Ramos (cell line): Measurements from ENCODE around the gene METRNL.
"Not testable (repeated sequence)": the region's sequence is repeated elsewhere in the genome, so short reads cannot be mapped to it uniquely, and the experiment has no call there.

Source experiments
- in situ Hi-C: fragments of 300-500 bp; cut with MboI; formaldehyde crosslinking; loops from one replicate; pipeline ENCODE4 v1.14.3; 2022; ENCODE audit warnings: low sequenced_read_pairs; ENCODE audit not compliant: unreplicated experiment

Gene METRNL

DNA sequence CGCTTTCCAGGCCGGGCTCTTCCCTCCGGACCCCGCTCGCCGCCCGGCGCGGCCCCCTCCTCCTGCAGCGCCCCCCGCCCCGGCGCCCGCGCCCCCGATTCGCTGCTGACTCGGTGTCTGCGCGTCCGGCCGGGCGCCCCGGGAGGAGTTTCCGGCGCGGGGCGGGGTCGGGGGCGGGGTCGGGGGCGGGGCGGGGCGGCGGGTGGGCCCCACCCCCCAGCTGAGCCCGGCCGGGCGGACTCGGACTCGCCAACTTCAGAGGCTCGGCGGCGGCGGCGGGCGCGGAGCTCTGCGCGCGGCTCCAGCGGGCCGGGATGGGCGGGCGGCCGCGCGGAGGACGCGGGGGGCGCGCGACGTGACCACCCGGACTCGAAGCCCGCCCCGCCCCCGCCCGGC, at the start of gene METRNL:
TSS of gene METRNL (plus strand) at position 258 of the 396 bp plus-strand sequence. CDS start 207 bp downstream, outside the sequence.
- in situ Hi-C loops = no loop called here

DNA sequence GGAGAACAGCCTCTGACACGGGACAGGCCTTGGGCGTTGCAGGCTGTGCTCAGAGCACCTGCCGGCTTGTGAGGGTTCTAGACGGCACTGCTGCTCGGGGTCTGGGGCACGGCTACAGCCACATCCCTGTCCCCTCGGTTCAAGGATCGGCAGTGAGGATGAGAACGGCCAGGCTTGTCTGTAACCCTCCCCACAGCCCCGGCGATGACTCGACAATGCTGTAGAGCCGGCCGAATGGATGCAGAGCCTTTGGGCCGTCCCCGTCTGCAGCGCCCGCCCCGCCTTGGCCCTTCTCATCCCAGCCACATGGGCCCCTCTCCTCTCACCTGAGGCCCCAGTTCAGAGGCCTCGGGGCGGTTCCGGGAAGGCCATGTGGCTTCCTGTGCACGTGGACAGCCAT, 49.0 kb upstream of the METRNL start:
- in situ Hi-C loops = no loop called here

- in situ Hi-C loops = no loop called here
These were observed 48.0 kb upstream of the METRNL start for GRCh38 chr17:83031321-83031945.

GRCh38 chr17:83031946-83032451, 47.4 kb upstream of the METRNL start:
- in situ Hi-C loops = not testable (repeated sequence)

GRCh38 chr17:83032781-83033180, 46.6 kb upstream of the METRNL start:
- in situ Hi-C loops = no loop called here

DNA sequence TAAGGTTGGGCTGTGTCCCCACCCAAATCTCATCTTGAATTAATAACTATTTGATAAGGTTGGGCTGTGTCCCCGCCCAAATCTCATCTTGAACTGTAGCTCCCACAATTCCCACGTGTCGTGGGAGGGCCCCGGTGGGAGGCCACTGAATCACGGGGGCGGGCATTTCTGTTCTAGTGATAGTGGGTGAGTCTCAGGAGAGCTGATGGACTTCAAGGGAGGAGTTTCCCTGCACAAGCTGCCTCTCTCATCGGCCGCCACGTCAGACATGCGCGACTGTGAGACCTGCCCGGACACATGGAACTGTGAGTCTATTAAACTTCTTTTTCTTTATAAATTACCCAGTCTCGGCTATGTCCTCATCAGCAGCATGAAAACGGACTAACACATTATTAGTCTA, 44.9 kb upstream of the METRNL start:
- in situ Hi-C loops = no loop called here

DNA sequence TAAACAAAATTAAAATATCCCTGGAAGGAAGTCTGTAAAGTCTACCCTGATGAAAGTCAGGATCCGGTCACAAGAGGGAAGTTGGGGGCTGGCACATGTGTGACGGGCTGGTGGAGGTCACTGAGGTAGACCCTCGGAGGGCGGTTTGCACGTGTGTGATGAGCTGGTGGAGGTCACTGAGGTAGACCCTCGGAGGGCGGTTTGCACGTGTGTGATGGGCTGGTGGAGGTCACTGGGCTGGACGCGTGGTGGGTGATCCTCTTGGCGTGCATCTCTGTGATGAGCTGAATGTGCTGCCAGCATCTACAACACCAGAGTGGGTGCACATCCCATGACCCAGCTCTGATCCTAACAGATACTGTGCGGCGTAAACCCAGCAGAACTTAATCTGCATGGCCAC, 43.7 kb upstream of the METRNL start:
- in situ Hi-C loops = no loop called here

- in situ Hi-C loops = no loop called here
These were observed 43.2 kb upstream of the METRNL start for GRCh38 chr17:83036193-83036592.

- in situ Hi-C loops = no loop called here
These were observed 42.7 kb upstream of the METRNL start for GRCh38 chr17:83036666-83037065.

DNA sequence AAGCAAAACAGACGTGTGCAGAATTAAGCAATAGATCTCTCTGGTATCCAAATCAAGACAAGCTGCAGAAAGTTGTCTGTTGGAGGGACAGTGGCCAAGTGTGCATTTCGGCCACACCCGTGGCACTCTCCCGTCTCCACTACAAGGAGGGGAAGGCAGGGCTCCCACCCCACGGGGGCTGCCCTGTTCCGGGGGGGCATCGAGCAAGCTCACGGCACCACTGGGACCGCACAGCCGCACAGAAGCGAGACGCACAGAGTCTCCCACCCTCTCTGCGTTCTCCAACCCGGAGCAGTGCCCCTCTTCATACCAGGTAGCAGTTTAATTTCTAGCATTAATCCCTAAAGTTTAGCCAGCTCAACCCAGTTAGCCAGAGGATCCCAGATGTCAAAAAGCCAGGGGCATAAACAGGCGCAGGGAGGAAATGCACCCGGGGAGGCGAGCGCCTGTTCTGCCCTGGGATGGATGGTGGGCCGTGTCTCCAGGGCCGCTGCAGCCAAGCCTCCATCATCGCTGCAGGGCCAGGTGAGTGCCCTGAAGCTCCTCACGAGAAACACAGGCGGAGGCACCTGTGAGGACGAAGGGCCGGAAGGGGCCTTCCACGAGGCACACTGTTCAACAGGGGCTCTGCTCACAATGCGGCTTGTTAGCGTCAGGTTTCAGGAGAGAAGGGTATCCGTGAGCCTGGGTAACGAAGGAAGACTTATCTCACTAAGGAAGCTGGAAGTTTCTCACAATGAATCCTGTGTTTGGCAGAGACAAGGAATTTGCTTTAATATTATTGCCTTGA, 42.1 kb upstream of the METRNL start:
- in situ Hi-C loops = no loop called here

GRCh38 chr17:83037874-83038165, 41.6 kb upstream of the METRNL start:
- in situ Hi-C loops = no loop called here

DNA sequence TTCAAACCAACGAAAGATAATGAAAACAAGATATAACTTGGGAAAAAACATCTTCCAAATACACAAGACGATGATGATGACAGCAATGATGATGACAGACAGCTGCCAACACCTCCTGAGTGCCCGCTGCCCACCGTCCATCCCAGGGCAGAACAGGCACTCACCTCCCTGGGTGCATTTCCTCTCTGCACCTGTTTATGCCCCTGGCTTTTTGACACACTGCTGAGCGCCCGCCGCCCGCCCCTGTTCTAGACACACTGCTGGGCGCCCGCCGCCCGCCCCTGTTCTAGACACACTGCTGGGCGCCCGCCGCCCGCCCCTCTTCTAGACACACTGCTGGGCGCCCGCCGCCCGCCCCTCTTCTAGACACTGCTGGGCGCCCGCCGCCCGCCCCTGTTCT, 40.4 kb upstream of the METRNL start:
- in situ Hi-C loops = not testable (repeated sequence)

DNA sequence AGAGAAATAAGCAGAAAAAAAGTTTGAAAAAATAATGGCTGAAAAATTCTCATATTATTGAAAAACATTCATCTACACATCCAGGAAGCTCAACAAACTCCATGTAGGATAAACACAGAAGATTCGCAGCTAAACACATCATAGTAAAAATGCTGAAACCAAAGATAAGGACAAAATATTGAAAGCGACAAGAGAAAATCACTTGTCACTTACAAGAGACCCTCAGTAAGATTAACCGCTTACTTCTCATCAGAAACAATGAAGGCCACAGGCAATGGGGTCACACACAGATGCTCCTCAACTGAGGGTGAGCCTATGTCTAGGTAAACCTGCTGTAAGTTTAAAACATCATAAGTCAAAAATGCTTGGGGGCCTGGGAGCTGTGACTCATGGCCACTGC, 38.1 kb upstream of the METRNL start:
- in situ Hi-C loops = no loop called here

- in situ Hi-C loops = no loop called here
These were observed 36.8 kb upstream of the METRNL start for GRCh38 chr17:83042522-83043158.

DNA sequence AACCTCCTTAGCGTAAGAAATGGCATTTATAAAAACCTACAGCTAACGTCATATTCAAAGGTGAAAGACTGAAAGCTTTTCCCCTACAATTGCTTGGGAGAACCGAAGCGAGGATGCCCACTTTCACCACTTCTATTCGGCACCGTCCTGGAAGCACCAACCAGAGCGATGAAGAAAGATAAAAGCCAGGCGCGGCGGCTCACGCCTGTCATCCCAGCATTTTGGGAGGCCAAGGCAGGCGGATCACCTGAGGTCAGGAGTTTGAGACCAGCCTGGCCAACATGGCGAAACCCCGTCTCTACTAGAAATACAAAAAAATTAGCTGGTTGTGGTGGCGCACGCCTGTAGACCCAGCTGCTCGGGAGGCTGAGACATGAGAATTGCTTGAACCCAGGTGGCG, 34.9 kb upstream of the METRNL start:
- in situ Hi-C loops = not testable (repeated sequence)

- in situ Hi-C loops = no loop called here
These were observed 32.8 kb upstream of the METRNL start for GRCh38 chr17:83046448-83047181.

DNA sequence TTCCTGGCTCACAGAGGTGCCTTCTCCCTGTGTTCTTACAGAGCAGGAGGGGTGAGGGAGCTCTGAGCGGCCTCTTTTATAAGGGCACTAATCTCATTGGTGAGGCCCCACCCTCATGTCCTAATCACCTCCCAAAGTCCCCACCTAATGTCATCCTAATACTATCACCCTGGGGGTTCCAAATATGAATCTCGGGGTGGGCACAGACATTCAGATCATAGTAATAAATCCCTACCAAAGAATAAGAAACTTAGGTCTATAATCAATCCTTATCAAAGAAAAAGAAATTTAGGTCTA, 32.3 kb upstream of the METRNL start:
- in situ Hi-C loops = no loop called here

- in situ Hi-C loops = not testable (repeated sequence)
These were observed 31.5 kb upstream of the METRNL start for GRCh38 chr17:83047818-83048475.

DNA sequence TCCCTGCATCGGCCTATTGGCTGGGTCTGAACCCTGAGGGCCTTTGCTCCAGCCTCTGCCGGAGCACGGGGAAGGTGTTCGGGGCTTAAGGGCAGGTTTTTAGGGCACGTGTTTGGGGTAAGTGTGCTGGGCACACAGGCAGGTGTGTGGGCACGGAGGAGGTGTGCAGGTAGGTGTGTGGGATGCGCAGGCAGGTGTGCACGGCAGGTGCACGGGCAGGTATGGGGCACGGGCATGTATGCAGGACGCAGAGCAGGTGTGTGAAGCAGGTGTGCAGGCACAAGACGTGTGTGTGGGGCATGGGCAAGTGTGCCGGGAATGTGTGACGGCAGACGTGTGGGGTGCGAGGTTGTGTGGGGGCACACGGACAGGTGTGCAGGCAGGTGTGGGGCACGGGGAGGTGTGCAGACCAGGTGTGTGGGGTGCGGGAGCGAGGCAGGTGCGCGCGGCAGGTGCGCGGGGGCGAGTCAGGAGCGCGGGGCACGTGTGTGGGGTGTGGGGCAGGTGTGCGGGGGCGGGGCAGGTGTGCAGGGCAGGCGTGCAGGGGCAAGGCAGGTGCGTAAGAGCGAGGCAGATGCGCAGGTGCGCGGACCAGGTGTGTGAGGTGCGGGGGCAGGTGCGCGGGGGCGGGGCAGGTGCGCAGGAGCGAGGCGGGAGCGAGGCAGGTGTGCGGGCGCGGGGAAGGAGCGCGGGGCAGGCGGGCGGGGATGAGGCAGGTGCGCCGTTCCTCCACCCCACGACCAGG, 28.6 kb upstream of the METRNL start:
- in situ Hi-C loops = no loop called here
